Activated T-helper 17 cell treated with anti-CD3 and anti-CD28 coated beads, Interleukin-2, amount 50 U/mL, for 72 hours (primary cell): Measurements from ENCODE around the gene PSORS1C1. TPM values are rescaled to one million over a fixed set of nuclear protein-coding genes. Genes with fewer than 3 reads are reported as not detected.
"Not testable (repeated sequence)": the region's sequence is repeated elsewhere in the genome, so short reads cannot be mapped to it uniquely, and the experiment has no call there.

ENCODE experiments used
- ATAC-seq: fragments of 150-1000 bp; cut with Tn5 transposase; replicated peaks from 2 replicates; pipeline ENCODE4 v1.10.0; 2021; ENCODE audit warnings: mild to moderate bottlenecking, moderate library complexity
- H3K27ac Mint-ChIP-seq: one replicate; pipeline ENCODE4 v1.8.0; 2022; ENCODE audit warnings: mixed read lengths
- H3K27me3 Mint-ChIP-seq: one replicate; pipeline ENCODE4 v1.8.0; 2022; ENCODE audit warnings: mixed read lengths
- H3K36me3 Mint-ChIP-seq: one replicate; pipeline ENCODE4 v1.8.0; 2022; ENCODE audit warnings: low read depth, mild to moderate bottlenecking, mixed read lengths
- H3K4me1 Mint-ChIP-seq: one replicate; pipeline ENCODE4 v1.8.0; 2022; ENCODE audit warnings: mixed read lengths
- H3K4me3 Mint-ChIP-seq: one replicate; pipeline ENCODE4 v1.8.0; 2022; ENCODE audit warnings: mild to moderate bottlenecking, mixed read lengths
- H3K9me3 Mint-ChIP-seq: one replicate; pipeline ENCODE4 v1.8.0; 2022; ENCODE audit warnings: mixed read lengths
- total RNA-seq, 2 donors: library from RNA; stranded (reverse); gene quantifications; one replicate each; pipeline ENCODE4 v1.2.3, GENCODE V29; 2022

PSORS1C1 gene
- total RNA-seq, 2 donors from 2014 or later, result not detected

GRCh38 chr6:31168606-31169005 is 54.0 kb downstream of the PSORS1C1 start:
- H3K4me1 Mint-ChIP-seq, result peaks cover 9% of the 10 kb centered on the region
- no peaks in the 10 kb centered on the region for H3K9me3 Mint-ChIP-seq
- H3K36me3 Mint-ChIP-seq, result peaks cover 4% of the 10 kb centered on the region
- no peak for ATAC-seq
- peak overlapping the region; percentile 6 for H3K27ac Mint-ChIP-seq
- no peak overlapping the region for H3K4me3 Mint-ChIP-seq
- H3K27me3 Mint-ChIP-seq, result no peaks in the 10 kb centered on the region

- no peaks in the 10 kb centered on the region for H3K36me3 Mint-ChIP-seq
- H3K27me3 Mint-ChIP-seq, result no peaks in the 10 kb centered on the region
- no peak for ATAC-seq
- no peak overlapping the region for H3K27ac Mint-ChIP-seq
- H3K4me1 Mint-ChIP-seq, result peaks cover 9% of the 10 kb centered on the region
- no peak overlapping the region for H3K4me3 Mint-ChIP-seq
- no peaks in the 10 kb centered on the region for H3K9me3 Mint-ChIP-seq
Measured at GRCh38 chr6:31169123-31169857, 54.7 kb downstream of the PSORS1C1 start.

- not testable (repeated sequence) for H3K4me1 Mint-ChIP-seq, H3K27me3 Mint-ChIP-seq, H3K36me3 Mint-ChIP-seq, H3K27ac Mint-ChIP-seq, ATAC-seq, H3K4me3 Mint-ChIP-seq, H3K9me3 Mint-ChIP-seq
Measured at GRCh38 chr6:31169858-31170599, 55.4 kb downstream of the PSORS1C1 start.

DNA sequence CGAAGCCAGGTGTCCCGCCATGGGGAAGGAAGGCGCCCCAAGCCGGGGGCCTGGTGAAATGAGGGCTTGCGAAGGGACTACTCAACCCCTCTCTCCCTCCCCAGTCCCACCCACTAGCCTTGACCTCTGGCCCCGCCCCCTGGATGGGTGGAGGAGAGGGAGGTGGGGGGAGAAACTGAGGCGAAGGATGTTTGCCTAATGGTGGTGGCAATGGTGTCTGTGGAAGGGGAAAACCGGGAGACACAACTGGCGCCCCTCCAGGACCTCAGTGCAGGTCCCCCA is 55.9 kb downstream of the PSORS1C1 start, which contains the start of gene POU5F1:
Gene POU5F1 (minus strand): TSS at position 83 of the 282 bp plus-strand sequence. CDS start 62 bp downstream, at position 21.
- no peak within 1 kb of the TSS for H3K4me3 Mint-ChIP-seq
- H3K27ac Mint-ChIP-seq, result no peak within 1 kb of the TSS
- H3K4me1 Mint-ChIP-seq, result no peaks in the 10 kb centered on the region
- H3K36me3 Mint-ChIP-seq, result no peaks in the 10 kb centered on the region
- no peaks in the 10 kb centered on the region for H3K27me3 Mint-ChIP-seq
- H3K9me3 Mint-ChIP-seq, result no peaks in the 10 kb centered on the region
- ATAC-seq, result no peak

GRCh38 chr6:31170987-31171671 is 56.5 kb downstream of the PSORS1C1 start:
- H3K9me3 Mint-ChIP-seq, result no peaks in the 10 kb centered on the region
- H3K4me3 Mint-ChIP-seq, result no peak overlapping the region
- H3K27me3 Mint-ChIP-seq, result no peaks in the 10 kb centered on the region
- peaks cover 3% of the 10 kb centered on the region for H3K4me1 Mint-ChIP-seq
- H3K36me3 Mint-ChIP-seq, result no peaks in the 10 kb centered on the region
- no peak for ATAC-seq
- no peak overlapping the region for H3K27ac Mint-ChIP-seq

DNA sequence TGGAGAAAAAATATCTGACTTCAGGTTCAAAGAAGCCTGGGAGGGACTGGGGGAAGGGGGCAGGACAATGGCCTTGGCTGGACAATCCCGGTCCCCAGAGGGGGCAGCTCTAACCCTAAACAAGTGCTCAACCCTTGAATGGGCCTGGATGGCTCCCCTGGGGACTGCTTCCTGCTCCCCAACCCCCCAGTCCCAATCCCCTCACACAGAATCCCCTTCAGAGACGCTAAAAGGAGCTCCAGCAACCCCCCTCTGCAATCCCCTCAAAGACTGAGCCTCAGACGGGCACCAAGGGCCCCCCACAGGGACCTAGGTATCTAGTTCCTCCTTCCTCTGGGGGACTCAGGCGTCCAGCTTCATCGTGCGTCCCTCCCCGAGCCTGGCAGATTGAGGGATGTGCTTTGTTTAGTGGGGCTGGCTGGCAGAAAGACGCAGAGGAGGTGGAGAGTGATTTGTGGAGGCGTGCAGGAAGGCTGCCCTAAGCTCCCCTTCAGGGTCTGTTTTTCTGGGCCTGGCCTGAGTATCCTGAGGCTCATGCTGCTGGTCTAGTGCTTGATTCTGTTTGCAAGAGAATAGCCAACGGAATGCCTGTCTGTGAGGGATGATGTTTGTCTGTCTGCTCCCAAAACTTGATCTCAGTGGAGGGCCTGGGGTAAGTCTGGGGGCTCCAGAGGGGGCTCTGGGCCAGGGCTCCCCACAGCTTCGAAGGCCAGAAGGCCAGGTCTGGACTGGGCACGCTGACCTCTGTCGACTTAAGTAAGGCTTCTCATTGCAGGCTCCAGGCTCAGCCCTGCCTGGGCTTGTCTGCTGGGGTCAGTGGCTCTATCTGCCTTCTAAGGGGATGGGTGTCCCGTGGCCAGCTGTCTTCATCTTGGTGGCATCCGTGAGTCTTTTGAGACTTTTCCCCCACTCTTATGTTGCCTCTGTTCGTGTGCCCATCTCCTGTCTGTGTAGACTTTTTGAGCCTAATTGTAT is 57.6 kb downstream of the PSORS1C1 start:
- Mint-ChIP-seq H3K4me1 (peaks cover 5% of the 10 kb centered on the region), H3K4me3 (no peak overlapping the region), H3K9me3 (no peaks in the 10 kb centered on the region), H3K27ac (peak overlapping the region; percentile 38), H3K36me3 (no peaks in the 10 kb centered on the region), H3K27me3 (no peaks in the 10 kb centered on the region)
- no peak for ATAC-seq

GRCh38 chr6:31172973-31173384 is 58.4 kb downstream of the PSORS1C1 start:
- peak overlapping the region; percentile 38 for H3K27ac Mint-ChIP-seq
- H3K27me3 Mint-ChIP-seq, result no peaks in the 10 kb centered on the region
- no peaks in the 10 kb centered on the region for H3K36me3 Mint-ChIP-seq
- H3K4me3 Mint-ChIP-seq, result no peak overlapping the region
- peaks cover 5% of the 10 kb centered on the region for H3K4me1 Mint-ChIP-seq
- no peak for ATAC-seq
- H3K9me3 Mint-ChIP-seq, result no peaks in the 10 kb centered on the region

DNA sequence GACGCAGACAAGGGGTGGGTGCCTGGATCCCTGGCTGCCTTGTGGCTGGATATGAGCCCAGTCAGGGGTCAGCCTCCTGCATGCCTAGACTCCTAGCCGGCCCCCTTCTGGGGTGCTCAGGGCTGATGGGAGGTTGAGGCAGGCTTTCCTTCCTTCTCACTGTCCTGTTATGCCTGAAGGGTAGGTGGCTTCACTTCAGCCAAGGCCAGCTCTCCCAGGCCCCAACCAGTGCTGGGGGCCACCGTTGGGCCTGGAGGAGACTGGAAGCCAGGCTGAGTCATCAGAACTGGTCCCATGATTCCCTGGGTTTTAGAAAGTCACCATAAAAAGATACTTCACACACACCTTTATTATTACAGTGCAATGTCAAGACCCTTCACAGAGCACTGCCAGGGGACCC is 58.8 kb downstream of the PSORS1C1 start:
- peaks cover 9% of the 10 kb centered on the region for H3K4me1 Mint-ChIP-seq
- no peaks in the 10 kb centered on the region for H3K36me3 Mint-ChIP-seq
- H3K4me3 Mint-ChIP-seq, result no peak overlapping the region
- peak overlapping the region; percentile 12 for H3K27ac Mint-ChIP-seq
- H3K9me3 Mint-ChIP-seq, result no peaks in the 10 kb centered on the region
- H3K27me3 Mint-ChIP-seq, result no peaks in the 10 kb centered on the region
- ATAC-seq, result no peak

DNA sequence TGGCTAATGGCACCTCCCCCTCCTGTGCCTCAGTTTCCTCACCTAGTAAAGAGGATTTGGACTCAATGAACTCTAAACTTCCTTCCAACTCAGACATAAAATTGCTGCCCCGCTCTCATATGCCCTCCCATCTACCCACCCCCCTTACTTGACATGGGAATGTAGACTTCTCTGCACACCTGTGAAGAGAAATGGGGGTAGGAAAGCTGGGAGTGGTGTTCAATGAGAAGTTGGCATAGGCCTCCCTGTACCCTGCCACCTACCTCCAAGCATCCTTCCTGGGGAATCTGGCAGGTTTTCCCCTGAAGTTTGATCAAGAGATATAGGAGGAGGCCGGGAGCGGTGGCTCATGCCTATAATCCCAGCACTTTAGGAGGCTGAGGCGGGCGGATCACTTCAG is 59.8 kb downstream of the PSORS1C1 start:
- no peak for ATAC-seq
- Mint-ChIP-seq H3K4me1 (peaks cover 18% of the 10 kb centered on the region), H3K27ac (no peak overlapping the region), H3K4me3 (no peak overlapping the region), H3K27me3 (no peaks in the 10 kb centered on the region), H3K36me3 (no peaks in the 10 kb centered on the region), H3K9me3 (no peaks in the 10 kb centered on the region)

- ATAC-seq, result no peak
- Mint-ChIP-seq H3K4me1 (peaks cover 19% of the 10 kb centered on the region), H3K9me3 (no peaks in the 10 kb centered on the region), H3K27ac (no peak overlapping the region), H3K27me3 (no peaks in the 10 kb centered on the region), H3K36me3 (no peaks in the 10 kb centered on the region), H3K4me3 (no peak overlapping the region)
Measured at GRCh38 chr6:31175971-31176370, 61.4 kb downstream of the PSORS1C1 start.

- Mint-ChIP-seq H3K4me3 (peak overlapping the region; percentile 68), H3K9me3 (no peaks in the 10 kb centered on the region), H3K4me1 (peaks cover 19% of the 10 kb centered on the region), H3K27ac (peak overlapping the region; percentile 84), H3K27me3 (no peaks in the 10 kb centered on the region), H3K36me3 (no peaks in the 10 kb centered on the region)
- peak; percentile 91 for ATAC-seq
Measured at GRCh38 chr6:31178143-31179041, 63.8 kb downstream of the PSORS1C1 start.

GRCh38 chr6:31179042-31179386 is 64.4 kb downstream of the PSORS1C1 start:
- H3K9me3 Mint-ChIP-seq, result no peaks in the 10 kb centered on the region
- no peak for ATAC-seq
- no peaks in the 10 kb centered on the region for H3K36me3 Mint-ChIP-seq
- H3K4me3 Mint-ChIP-seq, result peak overlapping the region; percentile 68
- H3K27me3 Mint-ChIP-seq, result no peaks in the 10 kb centered on the region
- H3K4me1 Mint-ChIP-seq, result peaks cover 19% of the 10 kb centered on the region
- H3K27ac Mint-ChIP-seq, result peak overlapping the region; percentile 84

DNA sequence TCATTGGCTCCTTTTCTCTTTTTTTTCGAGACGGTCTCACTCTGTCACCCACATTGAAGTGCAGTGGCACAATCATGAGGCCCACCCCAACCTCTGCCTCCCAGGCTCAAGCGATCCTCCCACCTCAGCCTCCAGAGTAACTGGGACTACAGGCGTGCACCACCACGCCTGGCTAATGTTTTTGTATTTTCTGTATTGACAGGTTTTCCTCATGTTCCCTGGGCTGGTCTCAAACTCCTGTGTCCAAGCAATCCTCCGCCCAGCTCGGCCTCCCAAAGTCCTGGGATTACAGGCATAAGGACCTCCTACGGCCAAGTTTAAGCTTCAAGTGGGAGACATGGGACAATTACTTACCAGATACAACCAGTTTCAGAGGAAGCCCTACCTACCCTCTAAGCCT is 65.3 kb downstream of the PSORS1C1 start:
- H3K36me3 Mint-ChIP-seq, result no peaks in the 10 kb centered on the region
- H3K4me1 Mint-ChIP-seq, result peaks cover 19% of the 10 kb centered on the region
- H3K27me3 Mint-ChIP-seq, result no peaks in the 10 kb centered on the region
- no peaks in the 10 kb centered on the region for H3K9me3 Mint-ChIP-seq
- H3K27ac Mint-ChIP-seq, result no peak overlapping the region
- no peak for ATAC-seq
- H3K4me3 Mint-ChIP-seq, result peak overlapping the region; percentile 78
